Measurements from ENCODE around the gene A2M.

DNA sequence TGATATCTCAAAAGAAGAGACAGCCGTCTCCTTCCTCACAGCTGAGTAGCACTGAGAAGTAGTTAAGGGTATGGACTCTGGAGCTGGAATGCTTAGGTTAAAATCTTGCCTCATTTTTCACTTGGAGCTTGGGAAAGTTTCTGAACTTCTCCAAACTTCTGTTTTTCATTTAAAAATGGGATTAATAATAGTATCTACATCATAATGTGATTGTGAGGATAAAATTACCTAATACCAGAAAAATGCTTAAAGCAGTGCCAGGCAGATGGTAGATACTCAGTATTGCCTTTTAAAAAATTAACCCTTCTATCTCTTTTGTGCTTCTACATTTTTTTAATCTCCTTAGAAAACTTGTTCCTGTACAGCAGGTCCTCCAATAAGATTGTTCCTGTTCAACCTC is 63.1 kb downstream of the A2M start:
- TF ChIP-seq POLR2AphosphoS5 (IDR thresholded peaks at IDR 0.05; ENCODE audit: borderline replicate concordance, low read depth, low read length) (no peak), EZH2 (IDR thresholded peaks at IDR 0.05) (no peak)

Data from SK-N-MC (cell line).